ENCODE results near the gene KIF13A. TPM values are rescaled to one million over a fixed set of nuclear protein-coding genes. Genes with fewer than 3 reads are reported as not detected.

The KIF13A gene
- total and polyA plus RNA-seq, 10 of the 15 experiments (the other 5 are each of a cell fraction or from before 2014, with no cell fraction given): 0.02 to 0.26 (median 0.13) TPM; not detected in 2

DNA sequence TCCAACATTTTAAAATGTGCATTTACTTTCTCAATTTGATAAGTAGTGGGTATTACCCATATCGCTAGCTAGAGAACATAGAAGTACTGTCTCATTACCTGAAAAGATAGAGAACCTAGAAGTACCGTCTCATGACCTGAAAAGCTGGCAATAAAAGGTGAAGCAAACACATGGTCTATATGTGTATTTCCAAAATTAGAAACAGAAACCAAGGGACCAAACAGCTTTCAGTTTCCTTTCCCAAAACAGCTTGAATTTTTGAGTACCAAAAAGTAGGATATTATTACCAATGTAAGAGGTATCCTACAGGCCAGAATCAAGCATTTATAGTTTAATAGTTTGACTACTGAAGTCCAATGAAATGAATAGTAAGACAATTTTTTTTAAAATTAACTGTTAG, 77.2 kb downstream of the KIF13A start:
- CTCF ChIA-PET: no interaction called here
- in situ Hi-C loops (cut with MboI) (no loop called here), intact Hi-C loops (cut with micrococcal nuclease; ENCODE audit: unreplicated experiment) (no loop called here)
- DNase-seq (ENCODE audit: low read depth, low spot score): no peak
- POLR2A ChIA-PET: no interaction called here
- WGBS (ENCODE audit: insufficient coverage, insufficient replicate concordance, low lambda C conversion rate, missing lambda C conversion rate): 26% methylated on average over 2 of the region's 2 CpGs
- H3K27me3 ChIP-seq (replicated peaks in 1 of 2; ENCODE audit: control insufficient read depth in 2 of 2, insufficient read depth in 2 of 2, low read length in 1 of 2): no peaks in the 10 kb centered on the region; a peak in 1 of 4 replicates
- SMC1A ChIA-PET (ENCODE audit: uncharacterized antibody, unreplicated experiment): no interaction called here
- H3K9me3 ChIP-seq (replicated peaks; ENCODE audit: control insufficient read depth, insufficient read depth, low read length): no peaks in the 10 kb centered on the region; the same call in 2 of the 3 replicates
- H3K4me3 ChIP-seq: no peak overlapping the region
- H4K20me1 ChIP-seq (ENCODE audit: control insufficient read depth, insufficient read depth): no peaks in the 10 kb centered on the region
- no peak for ATAC-seq
- no peak overlapping the region for H3K27ac ChIP-seq (ENCODE audit: control insufficient read depth, insufficient read depth)
- no peak for FAIRE-seq
- H3K79me2 ChIP-seq (ENCODE audit: control insufficient read depth, insufficient read depth, low read length): no peaks in the 10 kb centered on the region
- TF ChIP-seq SIN3A (IDR thresholded peaks at IDR 0.05; ENCODE audit: low read depth, low read length): no peak
- TF ChIP-seq, protein P1, sequence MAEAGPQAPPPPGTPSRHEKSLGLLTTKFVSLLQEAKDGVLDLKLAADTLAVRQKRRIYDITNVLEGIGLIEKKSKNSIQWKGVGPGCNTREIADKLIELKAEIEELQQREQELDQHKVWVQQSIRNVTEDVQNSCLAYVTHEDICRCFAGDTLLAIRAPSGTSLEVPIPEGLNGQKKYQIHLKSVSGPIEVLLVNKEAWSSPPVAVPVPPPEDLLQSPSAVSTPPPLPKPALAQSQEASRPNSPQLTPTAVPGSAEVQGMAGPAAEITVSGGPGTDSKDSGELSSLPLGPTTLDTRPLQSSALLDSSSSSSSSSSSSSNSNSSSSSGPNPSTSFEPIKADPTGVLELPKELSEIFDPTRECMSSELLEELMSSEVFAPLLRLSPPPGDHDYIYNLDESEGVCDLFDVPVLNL (IDR thresholded peaks at IDR 0.05; ENCODE audit: low read depth, low read length): no peak
- TF ChIP-seq CHD2 (IDR thresholded peaks at IDR 0.05; ENCODE audit: borderline replicate concordance, low read depth, low read length): no peak
- no peak for TF ChIP-seq SUPT20H (IDR thresholded peaks at IDR 0.05; ENCODE audit: borderline replicate concordance, control insufficient read depth, low read depth, low read length)
- no peak for TF ChIP-seq KAT2A (conservative IDR thresholded peaks at IDR 0.05; ENCODE audit: control insufficient read depth, low read depth, low read length)
- TF ChIP-seq CBX3 (IDR thresholded peaks at IDR 0.05; ENCODE audit: borderline replicate concordance, low read depth): no peak
- TF ChIP-seq POLR2AphosphoS2 (IDR thresholded peaks at IDR 0.05; ENCODE audit: low read depth, low read length): no peak
- TF ChIP-seq, protein P2, sequence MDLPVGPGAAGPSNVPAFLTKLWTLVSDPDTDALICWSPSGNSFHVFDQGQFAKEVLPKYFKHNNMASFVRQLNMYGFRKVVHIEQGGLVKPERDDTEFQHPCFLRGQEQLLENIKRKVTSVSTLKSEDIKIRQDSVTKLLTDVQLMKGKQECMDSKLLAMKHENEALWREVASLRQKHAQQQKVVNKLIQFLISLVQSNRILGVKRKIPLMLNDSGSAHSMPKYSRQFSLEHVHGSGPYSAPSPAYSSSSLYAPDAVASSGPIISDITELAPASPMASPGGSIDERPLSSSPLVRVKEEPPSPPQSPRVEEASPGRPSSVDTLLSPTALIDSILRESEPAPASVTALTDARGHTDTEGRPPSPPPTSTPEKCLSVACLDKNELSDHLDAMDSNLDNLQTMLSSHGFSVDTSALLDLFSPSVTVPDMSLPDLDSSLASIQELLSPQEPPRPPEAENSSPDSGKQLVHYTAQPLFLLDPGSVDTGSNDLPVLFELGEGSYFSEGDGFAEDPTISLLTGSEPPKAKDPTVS (IDR thresholded peaks at IDR 0.05; ENCODE audit: low read depth, low read length): no peak
- no peak for TF ChIP-seq ZNF24 (IDR thresholded peaks at IDR 0.05)
- TF ChIP-seq HDAC2 (IDR thresholded peaks at IDR 0.05): no peak
- no peak overlapping the region for H3K9ac ChIP-seq (ENCODE audit: control insufficient read depth, insufficient read depth, low read length)
- H3K4me1 ChIP-seq (ENCODE audit: control insufficient read depth, insufficient read depth, low read length): no peaks in the 10 kb centered on the region; the same call in 1 of the 2 replicates
- no TSS peak for BruUV-seq (replicated peaks)
- H3K4me2 ChIP-seq (ENCODE audit: control insufficient read depth, insufficient read depth): no peak overlapping the region
- RAD21 ChIA-PET (ENCODE audit: unreplicated experiment): no interaction called here
- no peak overlapping the region for H2AFZ ChIP-seq (ENCODE audit: control insufficient read depth, low read depth, low read length)
- no peaks in the 10 kb centered on the region for H3K36me3 ChIP-seq (ENCODE audit: control insufficient read depth in 2 of 2, insufficient read depth in 2 of 2, low read length in 1 of 2)

Measured in GM12878 (cell line).